AG08396 (cell line): ENCODE measurements around the gene PREP.
"Not testable (repeated sequence)": the region's sequence is repeated elsewhere in the genome, so short reads cannot be mapped to it uniquely, and the experiment has no call there.

Experiments
- DNase-seq: peaks from one replicate; pipeline ENCODE4 v3.0.0; 2012; ENCODE audit warnings: low spot score, mixed read lengths

The PREP gene

GRCh38 chr6:105269390-105269789 lies 133.5 kb downstream of the PREP start:
- no peak for DNase-seq

GRCh38 chr6:105263685-105264610 lies 138.9 kb downstream of the PREP start:
- no peak for DNase-seq

GRCh38 chr6:105259913-105260889 lies 142.7 kb downstream of the PREP start:
- no peak for DNase-seq

- no peak for DNase-seq
Observed at GRCh38 chr6:105258816-105259215, 144.1 kb downstream of the PREP start.

GRCh38 chr6:105257340-105257739 lies 145.5 kb downstream of the PREP start:
- DNase-seq = no peak

GRCh38 chr6:105256619-105257018 lies 146.3 kb downstream of the PREP start:
- DNase-seq = no peak

GRCh38 chr6:105253787-105254186 lies 149.1 kb downstream of the PREP start:
- no peak for DNase-seq

GRCh38 chr6:105251689-105252088 lies 151.2 kb downstream of the PREP start:
- no peak for DNase-seq

GRCh38 chr6:105250533-105250932 lies 152.3 kb downstream of the PREP start:
- DNase-seq = no peak

- no peak for DNase-seq
Observed at GRCh38 chr6:105243487-105243886, 159.4 kb downstream of the PREP start.

- no peak for DNase-seq
Observed at GRCh38 chr6:105235155-105235554, 167.7 kb downstream of the PREP start.

GRCh38 chr6:105231771-105232170 lies 171.1 kb downstream of the PREP start:
- not testable (repeated sequence) for DNase-seq
